HCT116 (cell line): ENCODE data around the gene PHPT1. TPM values are rescaled to one million over a fixed set of nuclear protein-coding genes. Genes with fewer than 3 reads are reported as not detected.
A peak's percentile ranks its signal among the peaks of the same experiment; 100 is the strongest.

ENCODE experiments used
- ATAC-seq: fragments of 200-7000 bp; cut with Tn5 transposase; 2 replicates; pipeline ENCODE4 v1.9.1; 2020; ENCODE audit warnings: mild to moderate bottlenecking, moderate library complexity
- BruUV-seq: library from RNA; stranded (reverse); fragments of 400-500 nt; replicated peaks from 2 replicates; lab custom pipeline; 2021; lab: Mats Ljungman, UMichigan
- CTCF ChIA-PET: fragments of 300-600 bp; sonication (Branson Sonifier 250); formaldehyde crosslinking; loops from one replicate; lab custom pipeline; 2021; ENCODE audit warnings: antibody characterized with exemption; lab: Charles Lee
- POLR2A ChIA-PET: fragments of 300-600, 350-600 bp; sonication (Branson Sonifier 250); formaldehyde crosslinking; loops from one replicate; lab custom pipeline; 2021; ENCODE audit warnings: antibody characterized with exemption; lab: Charles Lee
- RAD21 ChIA-PET, 2 experiments: fragments of 300-600 bp; sonication (Branson Sonifier 250); formaldehyde crosslinking; loops; one replicate each; lab custom pipeline; 2023; ENCODE audit warnings: low total read pairs in 2 of 2; ENCODE audit not compliant: uncharacterized antibody in 2 of 2, unreplicated experiment in 2 of 2, low non-redundant PET in 1 of 2; lab: Charles Lee
- DNase-seq: peaks from one replicate; pipeline ENCODE4 v3.0.0-alpha.2; 2010; ENCODE audit warnings: low read depth, low spot score
- H2AFZ ChIP-seq: fragments of 200-600 bp; shearing (Covaris generic), sonication (generic); 2 replicates; pipeline ENCODE4 v1.6.1; 2017; ENCODE audit warnings: low read depth, mixed run types, mixed read lengths, antibody characterized with exemption, low read length; ENCODE audit not compliant: poor library complexity, severe bottlenecking
- H3K27ac ChIP-seq: 2 replicates; pipeline ENCODE4 v1.5.1; 2012; ENCODE audit warnings: low read depth, low read length
- H3K27me3 ChIP-seq: fragments of 200-600 bp; sonication (generic); 2 replicates; pipeline ENCODE4 v1.6.1; 2016; ENCODE audit warnings: mixed run types, low read length, mixed read lengths; ENCODE audit not compliant: insufficient read depth
- H3K36me3 ChIP-seq, 2 experiments: fragments of 200-500 bp in 1 of 2; fragments of 200-600 bp in 1 of 2; sonication (Bioruptor generic) in 1 of 2; sonication (generic) in 1 of 2; 2 replicates each; pipeline versions ENCODE4 v1.5.1 to v1.6.1; 2014 to 2016; ENCODE audit warnings: low read length in 2 of 2, inconsistent platforms in 1 of 2, mixed read lengths in 1 of 2, mixed run types in 1 of 2; ENCODE audit not compliant: insufficient read depth in 2 of 2, control insufficient read depth in 1 of 2
- H3K4me1 ChIP-seq, 2 experiments: fragments of 200-600 bp in 1 of 2; sonication (generic) in 1 of 2; 2 replicates each; pipeline versions ENCODE4 v1.5.1 to v1.6.1; 2012 to 2017; ENCODE audit warnings: low read length in 2 of 2, inconsistent platforms in 1 of 2, mild to moderate bottlenecking in 1 of 2, mixed read lengths in 1 of 2, mixed run types in 1 of 2, moderate library complexity in 1 of 2; ENCODE audit not compliant: insufficient read depth in 2 of 2, control insufficient read depth in 1 of 2
- H3K4me2 ChIP-seq: fragments of 200-600 bp; sonication (generic); 2 replicates; pipeline ENCODE4 v1.6.1; 2017; ENCODE audit warnings: mixed run types, low read length, mixed read lengths
- H3K4me3 ChIP-seq, 2 experiments: fragments of 200-600 bp in 1 of 2; sonication (generic) in 1 of 2; replicated peaks in 1 of 2; 2 replicates each; pipeline ENCODE4 v1.5.1; 2011 to 2016; ENCODE audit warnings: low read length in 2 of 2, control low read depth in 1 of 2, low read depth in 1 of 2, mild to moderate bottlenecking in 1 of 2, mixed read lengths in 1 of 2, mixed run types in 1 of 2
- H3K79me2 ChIP-seq: fragments of 200-600 bp; sonication (generic); 2 replicates; pipeline ENCODE4 v1.6.1; 2017; ENCODE audit warnings: mild to moderate bottlenecking, mixed run types, low read length, moderate library complexity, mixed read lengths; ENCODE audit not compliant: insufficient read depth
- H3K9ac ChIP-seq: fragments of 200-600 bp; sonication (generic); 2 replicates; pipeline ENCODE4 v1.6.1; 2016; ENCODE audit warnings: low read length, mixed read lengths
- H3K9me2 ChIP-seq: fragments of 200-600 bp; sonication (generic), shearing (Covaris generic); 2 replicates; pipeline ENCODE4 v1.6.1; 2017; ENCODE audit warnings: mixed run types, mild to moderate bottlenecking, moderate library complexity; ENCODE audit not compliant: insufficient read depth
- H3K9me3 ChIP-seq, 2 experiments: fragments of 200-500 bp in 1 of 2; fragments of 200-600 bp in 1 of 2; sonication (Bioruptor generic) in 1 of 2; sonication (generic) in 1 of 2; 2 replicates each; pipeline ENCODE4 v1.6.1; 2014 to 2017; ENCODE audit warnings: low read length in 2 of 2, mixed read lengths in 2 of 2, inconsistent platforms in 1 of 2, low read depth in 1 of 2, mild to moderate bottlenecking in 1 of 2, mixed run types in 1 of 2, moderate library complexity in 1 of 2; ENCODE audit not compliant: control insufficient read depth in 1 of 2, insufficient read depth in 1 of 2
- H4K20me1 ChIP-seq: fragments of 200-600 bp; sonication (generic), shearing (Covaris generic); 2 replicates; pipeline ENCODE4 v1.6.1; 2017; ENCODE audit warnings: mixed run types, mild to moderate bottlenecking, moderate library complexity; ENCODE audit not compliant: insufficient read depth
- CBX3 ChIP-seq: IDR thresholded peaks from 2 replicates; pipeline ENCODE4 v1.6.1; 2012; ENCODE audit warnings: low read depth
- CEBPB ChIP-seq: IDR thresholded peaks from 2 replicates; pipeline ENCODE4 v1.6.1; 2012; ENCODE audit warnings: low read depth
- CTCF ChIP-seq, 3 experiments: fragments of 200-600 bp in 1 of 3; sonication (generic) in 1 of 3; IDR thresholded peaks in 2 of 3; conservative IDR thresholded peaks in 1 of 3; 2 replicates each; pipeline ENCODE4 v1.5.1; 2012 to 2017; ENCODE audit warnings: low read depth in 2 of 3, low read length in 2 of 3, antibody characterized with exemption in 1 of 3, borderline replicate concordance in 1 of 3, control low read depth in 1 of 3, mild to moderate bottlenecking in 1 of 3, mixed read lengths in 1 of 3, mixed run types in 1 of 3, moderate library complexity in 1 of 3; ENCODE audit not compliant: insufficient read depth in 1 of 3
- EGR1 ChIP-seq: IDR thresholded peaks from 2 replicates; pipeline ENCODE4 v1.6.1; 2012; ENCODE audit warnings: low read depth
- ELF1 ChIP-seq: IDR thresholded peaks from 2 replicates; pipeline ENCODE4 v1.6.1; 2012; ENCODE audit warnings: low read depth, borderline replicate concordance
- EZH2phosphoT487 ChIP-seq: fragments of 200-600 bp; IDR thresholded peaks from 2 replicates; pipeline ENCODE4 v1.6.1; 2018; ENCODE audit warnings: antibody characterized with exemption, borderline replicate concordance
- JUND ChIP-seq: IDR thresholded peaks from 2 replicates; pipeline ENCODE4 v1.6.1; 2012
- MAX ChIP-seq: IDR thresholded peaks from 2 replicates; pipeline ENCODE4 v1.6.1; 2012
- POLR2A ChIP-seq: IDR thresholded peaks from 2 replicates; pipeline ENCODE4 v1.7.0; 2011; ENCODE audit warnings: borderline replicate concordance; ENCODE audit not compliant: insufficient read depth, insufficient read length; ENCODE audit errors: extremely low read depth
- POLR2AphosphoS5 ChIP-seq: IDR thresholded peaks from 2 replicates; pipeline ENCODE4 v1.6.1; 2011; ENCODE audit warnings: mild to moderate bottlenecking, low read depth, low read length, moderate library complexity
- RAD21 ChIP-seq: IDR thresholded peaks from 2 replicates; pipeline ENCODE4 v1.6.1; 2012; ENCODE audit warnings: low read depth, mild to moderate bottlenecking
- SIN3A ChIP-seq: IDR thresholded peaks from 2 replicates; pipeline ENCODE4 v1.6.1; 2012; ENCODE audit warnings: low read depth
- SP1 ChIP-seq: IDR thresholded peaks from 2 replicates; pipeline ENCODE4 v1.6.1; 2012; ENCODE audit warnings: low read depth
- SRF ChIP-seq: IDR thresholded peaks from 2 replicates; pipeline ENCODE4 v1.6.1; 2012; ENCODE audit warnings: low read depth
- ZFX ChIP-seq: fragments of 450-650 bp; IDR thresholded peaks from 2 replicates; pipeline ENCODE4 v1.6.1; 2017
- ZNF274 ChIP-seq: fragments of 200-500 bp; sonication (Bioruptor generic); IDR thresholded peaks from 2 replicates; pipeline ENCODE4 v1.6.1; 2014; ENCODE audit warnings: mild to moderate bottlenecking, low read depth, low read length, inconsistent platforms
- intact Hi-C: fragments of 100-400 bp; cut with micrococcal nuclease; formaldehyde crosslinking; loops from 2 replicates; pipeline ENCODE4 v1.10.0; 2022
- total RNA-seq: library from RNA; stranded (reverse); gene quantifications from one replicate; pipeline ENCODE4 v1.2.1, GENCODE V29; 2021; ENCODE audit not compliant: unreplicated experiment
- TF ChIP-seq, protein P1 (sequence below): IDR thresholded peaks from 2 replicates; pipeline ENCODE4 v1.6.1; 2011; ENCODE audit warnings: mild to moderate bottlenecking, low read length, moderate library complexity; ENCODE audit not compliant: insufficient replicate concordance; ENCODE audit errors: extremely low read depth
- TF ChIP-seq, protein P2 (sequence below): IDR thresholded peaks from 2 replicates; pipeline ENCODE4 v1.6.1; 2012; ENCODE audit warnings: low read depth

The PHPT1 gene
- total RNA-seq, 1 experiment from 2014 or later, result 148 TPM

- H3K79me2 ChIP-seq, result no peaks in the 10 kb centered on the region; the same call in 1 of the 2 replicates
- no peaks in the 10 kb centered on the region for H3K27me3 ChIP-seq
- ChIA-PET RAD21 (no interaction called here), CTCF (no interaction called here), POLR2A (no interaction called here)
- H3K4me1 ChIP-seq, result peaks cover 19 to 32% of the 10 kb centered on the region in 2 experiments
- no peak overlapping the region for H3K4me3 ChIP-seq
- H3K9ac ChIP-seq, result no peak overlapping the region
- TF ChIP-seq CBX3, result no peak
- TF ChIP-seq MAX, result no peak
- no peak for TF ChIP-seq SP1
- TF ChIP-seq, protein P1, sequence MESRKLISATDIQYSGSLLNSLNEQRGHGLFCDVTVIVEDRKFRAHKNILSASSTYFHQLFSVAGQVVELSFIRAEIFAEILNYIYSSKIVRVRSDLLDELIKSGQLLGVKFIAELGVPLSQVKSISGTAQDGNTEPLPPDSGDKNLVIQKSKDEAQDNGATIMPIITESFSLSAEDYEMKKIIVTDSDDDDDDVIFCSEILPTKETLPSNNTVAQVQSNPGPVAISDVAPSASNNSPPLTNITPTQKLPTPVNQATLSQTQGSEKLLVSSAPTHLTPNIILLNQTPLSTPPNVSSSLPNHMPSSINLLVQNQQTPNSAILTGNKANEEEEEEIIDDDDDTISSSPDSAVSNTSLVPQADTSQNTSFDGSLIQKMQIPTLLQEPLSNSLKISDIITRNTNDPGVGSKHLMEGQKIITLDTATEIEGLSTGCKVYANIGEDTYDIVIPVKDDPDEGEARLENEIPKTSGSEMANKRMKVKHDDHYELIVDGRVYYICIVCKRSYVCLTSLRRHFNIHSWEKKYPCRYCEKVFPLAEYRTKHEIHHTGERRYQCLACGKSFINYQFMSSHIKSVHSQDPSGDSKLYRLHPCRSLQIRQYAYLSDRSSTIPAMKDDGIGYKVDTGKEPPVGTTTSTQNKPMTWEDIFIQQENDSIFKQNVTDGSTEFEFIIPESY, result no peak
- TF ChIP-seq POLR2AphosphoS5, result no peak
- no peak for TF ChIP-seq SRF
- no peak for TF ChIP-seq ELF1
- TF ChIP-seq JUND, result no peak
- TF ChIP-seq, protein P2, sequence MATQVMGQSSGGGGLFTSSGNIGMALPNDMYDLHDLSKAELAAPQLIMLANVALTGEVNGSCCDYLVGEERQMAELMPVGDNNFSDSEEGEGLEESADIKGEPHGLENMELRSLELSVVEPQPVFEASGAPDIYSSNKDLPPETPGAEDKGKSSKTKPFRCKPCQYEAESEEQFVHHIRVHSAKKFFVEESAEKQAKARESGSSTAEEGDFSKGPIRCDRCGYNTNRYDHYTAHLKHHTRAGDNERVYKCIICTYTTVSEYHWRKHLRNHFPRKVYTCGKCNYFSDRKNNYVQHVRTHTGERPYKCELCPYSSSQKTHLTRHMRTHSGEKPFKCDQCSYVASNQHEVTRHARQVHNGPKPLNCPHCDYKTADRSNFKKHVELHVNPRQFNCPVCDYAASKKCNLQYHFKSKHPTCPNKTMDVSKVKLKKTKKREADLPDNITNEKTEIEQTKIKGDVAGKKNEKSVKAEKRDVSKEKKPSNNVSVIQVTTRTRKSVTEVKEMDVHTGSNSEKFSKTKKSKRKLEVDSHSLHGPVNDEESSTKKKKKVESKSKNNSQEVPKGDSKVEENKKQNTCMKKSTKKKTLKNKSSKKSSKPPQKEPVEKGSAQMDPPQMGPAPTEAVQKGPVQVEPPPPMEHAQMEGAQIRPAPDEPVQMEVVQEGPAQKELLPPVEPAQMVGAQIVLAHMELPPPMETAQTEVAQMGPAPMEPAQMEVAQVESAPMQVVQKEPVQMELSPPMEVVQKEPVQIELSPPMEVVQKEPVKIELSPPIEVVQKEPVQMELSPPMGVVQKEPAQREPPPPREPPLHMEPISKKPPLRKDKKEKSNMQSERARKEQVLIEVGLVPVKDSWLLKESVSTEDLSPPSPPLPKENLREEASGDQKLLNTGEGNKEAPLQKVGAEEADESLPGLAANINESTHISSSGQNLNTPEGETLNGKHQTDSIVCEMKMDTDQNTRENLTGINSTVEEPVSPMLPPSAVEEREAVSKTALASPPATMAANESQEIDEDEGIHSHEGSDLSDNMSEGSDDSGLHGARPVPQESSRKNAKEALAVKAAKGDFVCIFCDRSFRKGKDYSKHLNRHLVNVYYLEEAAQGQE, result no peak
- TF ChIP-seq EZH2phosphoT487, result no peak
- TF ChIP-seq ZFX, result no peak
- TF ChIP-seq CEBPB, result no peak
- no peak for TF ChIP-seq CTCF (IDR thresholded peaks at IDR 0.05 in 2 of 3, conservative IDR thresholded peaks at IDR 0.05 in 1 of 3; ENCODE audit: borderline replicate concordance in 1 of 3, insufficient read depth in 1 of 3, low read depth in 2 of 3, low read length in 2 of 3)
- TF ChIP-seq EGR1, result no peak
- TF ChIP-seq POLR2A, result no peak
- TF ChIP-seq SIN3A, result no peak
- no peak for TF ChIP-seq RAD21
- no peak for TF ChIP-seq ZNF274
- no peak overlapping the region for H2AFZ ChIP-seq
- ATAC-seq (peak; percentile 48), DNase-seq (no peak)
- BruUV-seq, result no TSS peak
- no peak overlapping the region for H3K27ac ChIP-seq
- no peaks in the 10 kb centered on the region for H4K20me1 ChIP-seq
- no peaks in the 10 kb centered on the region for H3K9me2 ChIP-seq
- no peak overlapping the region for H3K4me2 ChIP-seq
- no peaks in the 10 kb centered on the region for H3K9me3 ChIP-seq
- no peaks in the 10 kb centered on the region for H3K36me3 ChIP-seq
- intact Hi-C loops, result no loop called here
These were observed 31.4 kb downstream of the PHPT1 start for GRCh38 chr9:136880651-136881050.
